ENCODE results near the gene ACSL4.
"Not testable (repeated sequence)": the region's sequence is repeated elsewhere in the genome, so short reads cannot be mapped to it uniquely, and the experiment has no call there.

The ACSL4 gene

DNA sequence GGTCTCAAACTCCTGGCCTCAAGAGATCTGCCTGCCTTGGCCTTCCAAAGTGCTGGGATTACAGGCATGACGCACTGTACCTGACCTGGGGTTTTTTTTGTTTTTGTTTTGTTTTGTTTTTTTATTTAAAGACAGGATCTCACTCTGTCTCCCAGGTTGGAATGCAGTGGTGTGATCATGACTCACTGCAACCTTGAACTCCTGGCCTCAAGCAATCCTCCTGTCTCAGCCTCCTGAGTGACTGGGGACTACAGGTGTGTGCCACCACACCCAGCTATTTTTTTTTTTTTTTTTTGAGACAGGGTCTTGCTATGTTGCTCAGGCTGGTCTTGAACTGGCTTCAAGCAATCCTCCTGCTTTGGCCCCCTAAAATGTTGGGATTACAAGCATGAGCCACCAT lies 8.1 kb downstream of the ACSL4 start:
- not testable (repeated sequence) for DNase-seq

GRCh38 chrX:109720947-109721346 lies 12.1 kb downstream of the ACSL4 start:
- DNase-seq: no peak

DNA sequence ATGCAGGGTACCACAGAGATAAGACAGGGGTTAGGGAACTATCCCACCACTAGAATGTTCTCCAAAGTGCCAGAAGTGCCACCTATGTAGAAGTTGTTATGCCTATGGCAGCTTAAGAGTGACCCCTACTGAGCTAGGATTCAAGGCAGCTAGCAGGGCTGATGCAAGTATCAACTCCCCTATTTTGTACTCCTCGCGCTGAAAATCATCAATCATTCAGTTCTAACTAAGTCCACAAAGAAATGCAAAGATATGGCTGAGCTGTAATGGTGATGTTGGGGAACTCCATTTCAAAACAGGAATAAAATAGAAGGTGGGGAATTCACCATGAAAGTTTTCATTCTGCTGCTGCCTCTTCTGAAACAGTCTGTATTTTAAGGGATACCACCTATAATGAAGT lies 13.8 kb downstream of the ACSL4 start:
- no peak for DNase-seq

DNA sequence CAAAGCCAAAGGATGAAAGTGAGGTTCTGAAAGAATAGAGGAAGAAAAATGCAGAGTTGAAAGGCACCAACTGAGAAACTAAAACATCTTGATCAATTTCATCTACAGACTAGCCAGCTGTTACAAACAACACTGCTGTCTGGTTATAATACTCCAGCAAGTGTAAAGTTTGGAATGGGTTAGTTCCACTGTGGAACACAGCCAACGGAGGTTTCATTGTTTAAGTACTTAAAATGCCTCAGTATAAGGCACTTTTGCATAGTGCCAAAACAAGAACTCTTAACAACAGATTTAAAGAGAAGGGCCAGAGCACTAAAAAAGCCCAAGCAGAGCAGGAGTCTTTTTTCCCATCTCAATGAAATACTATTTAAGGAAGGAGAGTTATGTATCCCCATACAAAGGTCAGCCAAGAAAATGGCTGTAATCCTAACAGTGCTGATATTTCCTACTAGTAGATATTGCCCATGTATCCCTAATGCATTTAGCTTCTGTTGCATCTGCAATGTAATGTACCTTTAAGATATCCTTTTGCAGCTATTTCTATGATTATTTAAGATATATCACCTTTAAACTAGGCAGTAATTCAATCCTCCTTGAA lies 16.5 kb downstream of the ACSL4 start:
- DNase-seq: no peak

DNA sequence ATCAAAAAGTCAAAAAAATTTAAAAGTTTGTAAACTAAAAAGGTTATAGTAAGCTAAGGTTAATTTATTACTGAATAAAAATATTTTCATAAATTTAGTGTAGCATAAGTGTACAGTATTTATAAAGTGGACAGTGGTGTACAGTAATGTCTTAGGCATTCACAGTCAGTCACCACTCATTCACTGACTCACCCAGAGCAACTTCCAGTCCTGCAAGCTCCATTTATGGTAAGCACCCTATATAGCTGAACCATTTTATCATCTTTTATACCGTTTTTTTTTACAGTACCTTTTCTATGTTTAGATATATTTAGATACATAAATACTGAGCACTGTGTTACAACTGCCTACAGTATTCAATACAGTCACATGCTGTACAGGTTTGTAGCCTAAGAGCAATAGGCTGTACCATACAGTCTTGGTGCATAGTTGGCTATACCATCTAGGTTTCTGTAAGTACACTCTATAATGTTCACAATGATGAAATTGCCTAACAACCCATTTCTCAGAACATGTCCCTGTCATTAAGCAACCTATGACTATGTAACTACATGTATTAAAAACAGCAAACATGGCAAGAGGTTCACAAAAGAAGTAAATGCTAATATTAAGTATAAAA lies 18.6 kb downstream of the ACSL4 start:
- DNase-seq: no peak

GRCh38 chrX:109710181-109710580 lies 22.9 kb downstream of the ACSL4 start:
- no peak for DNase-seq

DNA sequence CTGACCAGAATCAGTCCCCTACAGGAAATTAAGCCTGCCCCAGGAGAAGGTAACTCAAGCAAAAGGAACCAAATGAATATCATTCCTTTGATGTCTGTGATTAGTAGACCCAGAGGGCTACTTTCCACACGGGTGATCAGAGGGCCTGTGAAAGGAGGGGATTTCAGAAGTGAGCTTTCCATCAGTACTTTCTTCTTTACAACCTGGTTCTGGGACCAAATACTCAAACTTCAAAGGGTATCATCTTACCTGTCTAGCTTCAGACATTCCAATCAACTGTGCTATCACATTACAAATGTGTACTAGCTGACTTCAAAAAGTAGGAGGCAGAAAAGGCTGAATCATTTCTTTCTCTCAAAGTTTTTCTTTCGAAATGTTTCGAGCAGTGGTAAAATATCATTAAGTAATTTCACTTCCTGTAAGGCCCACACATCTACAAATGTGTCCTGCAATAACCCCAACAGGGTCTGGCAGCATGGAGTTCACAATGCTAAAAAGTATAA lies 23.9 kb downstream of the ACSL4 start:
- no peak for DNase-seq

- DNase-seq: no peak
Measured at GRCh38 chrX:109707720-109708119, 25.3 kb downstream of the ACSL4 start.

DNA sequence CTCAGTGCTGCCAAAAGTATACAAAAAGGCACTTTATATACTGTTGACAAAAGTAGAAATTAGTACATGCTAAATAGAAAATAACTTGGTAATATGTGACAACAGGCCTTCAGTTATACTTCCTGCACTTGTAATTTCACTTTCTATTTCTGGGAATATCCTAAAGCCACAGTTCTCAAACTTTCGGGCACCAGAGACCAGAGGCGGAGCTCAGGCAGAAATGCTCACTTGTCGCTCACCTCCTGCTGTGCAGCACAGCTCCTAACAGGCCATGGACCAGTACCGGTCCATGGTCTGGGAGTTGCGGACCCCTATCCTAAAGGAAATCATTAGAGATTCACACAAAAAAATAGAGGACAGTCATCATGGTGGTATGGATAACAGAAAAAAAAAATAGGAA lies 25.7 kb downstream of the ACSL4 start:
- DNase-seq: no peak

GRCh38 chrX:109704563-109704962 lies 28.5 kb downstream of the ACSL4 start:
- DNase-seq: no peak

- no peak for DNase-seq
Measured at GRCh38 chrX:109697855-109698254, 35.2 kb downstream of the ACSL4 start.

DNA sequence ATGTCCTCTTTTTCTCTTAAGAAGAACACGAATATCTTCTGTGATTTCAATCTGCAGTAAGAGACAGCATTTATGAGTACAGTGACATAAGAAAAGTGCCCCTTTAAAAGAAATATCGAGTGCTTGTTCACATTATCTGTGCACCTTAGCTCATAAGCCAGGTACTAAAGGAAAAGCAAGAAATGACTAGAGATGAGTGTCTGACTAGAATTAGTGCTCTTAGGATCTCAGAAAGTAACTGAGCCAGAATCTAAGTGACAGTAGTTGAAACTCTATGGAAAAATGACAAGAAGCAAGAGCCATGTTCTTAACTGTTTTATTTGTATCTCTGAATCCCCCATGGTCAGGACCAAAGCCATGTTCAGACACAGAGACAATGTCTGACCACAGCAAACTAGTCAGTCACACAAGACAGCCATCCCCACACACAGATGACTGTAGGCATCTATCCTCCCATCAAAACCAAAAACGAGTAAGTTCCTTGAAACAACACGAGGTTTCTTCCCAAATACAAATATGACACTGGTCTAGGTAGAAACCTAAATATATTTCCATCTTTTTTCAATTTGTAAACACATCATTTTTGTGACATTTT lies 36.8 kb downstream of the ACSL4 start:
- no peak for DNase-seq

GRCh38 chrX:109695637-109696036 lies 37.4 kb downstream of the ACSL4 start:
- no peak for DNase-seq

DNA sequence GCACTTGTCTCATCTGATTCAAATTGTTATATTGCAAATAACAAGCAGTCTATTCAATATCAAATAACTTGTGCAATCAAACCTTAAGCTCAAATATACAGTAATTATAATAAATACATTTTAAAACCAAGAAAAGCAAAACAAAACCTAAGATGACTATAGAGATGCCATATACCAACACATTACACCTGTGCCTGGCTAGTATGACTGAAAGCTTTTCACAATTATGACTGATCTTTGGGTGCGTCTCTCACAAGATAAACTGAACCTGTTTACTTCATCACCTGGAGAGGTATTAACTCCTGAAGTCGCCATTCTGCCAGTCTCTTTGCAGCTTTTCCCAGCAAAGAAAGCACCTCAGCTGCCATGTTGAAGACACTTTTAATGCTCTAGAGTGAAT lies 41.3 kb downstream of the ACSL4 start:
- DNase-seq: no peak

GRCh38 chrX:109691277-109691676 lies 41.8 kb downstream of the ACSL4 start:
- no peak for DNase-seq

DNA sequence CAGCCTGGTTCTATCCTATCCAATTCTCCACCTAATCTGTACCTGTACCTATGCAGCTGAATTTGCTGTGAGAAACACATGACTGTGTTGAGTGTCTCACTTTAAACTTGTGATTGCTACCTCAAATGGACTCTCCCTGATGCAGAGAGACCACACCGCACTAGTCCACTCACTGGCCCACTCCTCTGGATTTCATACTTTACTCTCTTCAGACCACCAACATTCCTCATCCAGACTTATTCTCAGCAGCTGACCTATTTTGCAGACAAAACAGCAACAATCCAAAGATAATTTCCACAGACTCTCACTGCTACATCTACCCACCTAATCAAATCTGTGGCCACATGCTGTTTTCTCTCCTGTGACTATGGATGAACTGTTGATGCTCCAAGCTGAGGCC lies 45.2 kb downstream of the ACSL4 start:
- DNase-seq: no peak

GRCh38 chrX:109685656-109686078 lies 47.4 kb downstream of the ACSL4 start:
- DNase-seq: no peak

DNA sequence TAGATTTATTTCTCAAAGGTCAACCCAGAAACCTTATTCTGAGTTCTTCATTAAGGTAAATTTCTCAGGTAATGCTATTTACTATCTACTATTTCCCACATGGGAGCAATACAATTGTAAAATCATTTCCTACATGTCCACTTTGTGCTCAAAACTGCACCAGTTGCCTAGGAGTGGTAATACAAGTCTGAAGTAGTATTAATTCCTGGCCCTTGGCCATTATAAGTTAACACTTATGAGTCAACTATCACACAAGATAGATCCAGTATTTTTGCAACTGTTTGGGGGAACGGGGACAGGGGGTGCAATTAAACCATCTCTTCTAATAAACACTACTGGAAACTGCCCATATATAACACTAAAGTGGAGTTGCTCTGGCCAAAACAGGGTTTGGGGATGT lies 48.9 kb downstream of the ACSL4 start:
- DNase-seq: no peak

GRCh38 chrX:109681475-109682081 lies 51.5 kb downstream of the ACSL4 start:
- no peak for DNase-seq

- DNase-seq: no peak
Measured at GRCh38 chrX:109679820-109680219, 53.2 kb downstream of the ACSL4 start.

- DNase-seq: no peak
Measured at GRCh38 chrX:109672239-109672638, 60.8 kb downstream of the ACSL4 start.

DNA sequence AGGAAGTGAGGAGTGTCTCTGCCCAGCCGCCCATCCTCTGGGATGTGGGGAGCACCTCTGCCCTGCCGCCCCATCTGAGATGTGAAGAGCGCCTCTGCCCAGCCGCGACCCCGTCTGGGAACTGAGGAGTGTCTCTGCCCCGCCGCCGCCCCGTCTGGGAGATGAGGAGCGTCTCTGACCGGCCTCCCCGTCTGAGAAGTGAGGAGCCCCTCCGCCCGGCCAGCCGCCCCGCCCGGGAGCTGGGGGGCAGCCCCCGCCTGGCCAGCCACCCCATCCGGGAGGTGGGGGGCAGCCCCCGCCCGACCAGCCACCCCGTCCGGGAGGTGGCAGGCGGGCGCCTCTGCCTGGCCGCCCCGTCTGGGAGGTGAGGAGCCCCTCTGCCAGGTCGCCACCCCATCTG lies 61.9 kb downstream of the ACSL4 start:
- not testable (repeated sequence) for DNase-seq

DNA sequence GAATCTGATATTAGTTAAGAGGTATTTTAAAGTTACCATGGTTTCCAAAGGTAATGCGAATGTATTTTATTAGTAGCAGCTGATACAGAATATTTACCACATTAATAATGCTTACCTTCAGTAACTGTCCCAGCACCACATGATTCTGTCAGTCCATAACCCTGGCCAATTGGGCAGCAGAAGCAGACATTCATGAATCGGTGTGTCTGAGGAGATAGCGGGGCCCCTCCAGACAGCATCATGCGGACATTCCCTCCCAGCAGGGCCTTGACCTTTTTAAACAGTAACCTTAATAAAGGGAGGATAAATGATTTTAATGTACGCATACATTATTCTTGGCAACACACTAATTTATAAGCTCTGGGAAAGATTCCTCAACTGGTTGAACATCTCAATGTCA lies 65.1 kb downstream of the ACSL4 start:
- no peak for DNase-seq
